K562 (cell line): ENCODE measurements around the gene ADGRF5. TPM values are rescaled to one million over a fixed set of nuclear protein-coding genes. Genes with fewer than 3 reads are reported as not detected.

Source experiments
- CBFB ChIP-seq: sonication (generic); formaldehyde crosslinking; IDR thresholded peaks from 2 replicates; pipeline ENCODE4 v1.4.0; 2020; ENCODE audit warnings: mild to moderate bottlenecking, missing genetic modification reagents
- ESRRA ChIP-seq: fragments of 450-650 bp; IDR thresholded peaks from 2 replicates; pipeline ENCODE4 v1.6.1; 2014; ENCODE audit warnings: low read depth, mild to moderate bottlenecking, moderate library complexity, borderline replicate concordance
- HEY1 ChIP-seq: fragments of 250-450 bp; sonication (Bioruptor Pico); IDR thresholded peaks from 2 replicates; pipeline ENCODE4 v1.5.0; 2020; ENCODE audit warnings: mild to moderate bottlenecking, moderate library complexity, borderline replicate concordance
- POLR3G ChIP-seq: IDR thresholded peaks from 2 replicates; pipeline ENCODE4 v1.6.1; 2011; ENCODE audit not compliant: insufficient read length, insufficient replicate concordance; ENCODE audit errors: extremely low read depth
- PRDM10 ChIP-seq: fragments of 450-650 bp; IDR thresholded peaks from 2 replicates; pipeline ENCODE4 v1.6.1; 2018; ENCODE audit not compliant: partially characterized antibody
- ZNF274 ChIP-seq: IDR thresholded peaks from 2 replicates; pipeline ENCODE4 v1.6.1; 2011; ENCODE audit warnings: low read depth, mild to moderate bottlenecking, low read length, moderate library complexity, borderline replicate concordance
- ZNF655 ChIP-seq: fragments of 250-450 bp; sonication (Bioruptor Pico); IDR thresholded peaks from 2 replicates; pipeline ENCODE4 v1.5.0; 2021
- polyA plus RNA-seq, 8 experiments: library from polyadenylated mRNA; depleted of rRNA in 4 of 8; stranded (reverse) in 5 of 8; unstranded in 3 of 8; fragments of >200 nt; fragmentation: Nextera tagmentation in 2 of 8; fragmentation: Illumina TruSeq in 1 of 8; extraction: Ambion mirVana in 2 of 8; extraction: Trizol in 1 of 8; gene quantifications; 2 replicates each; pipeline versions ENCODE4 v1.2.1 to v1.2.3, GENCODE V29; 2011 to 2014; ENCODE audit warnings: inconsistent platforms in 1 of 8, missing spikeins in 1 of 8
- total RNA-seq, 7 experiments: library from RNA; depleted of rRNA in 6 of 7; stranded (reverse); fragments of >200 nt in 6 of 7; fragmentation: Illumina TruSeq in 2 of 7; extraction: Trizol in 2 of 7; gene quantifications; 2 replicates each; pipeline versions ENCODE4 v1.2.1 to v1.2.3, GENCODE V29; 2011 to 2021; ENCODE audit warnings: low replicate concordance in 1 of 7

Gene ADGRF5
- total and polyA plus RNA-seq, 9 of the 15 experiments (the other 6 are each of a cell fraction or from before 2014, with no cell fraction given) = 0.07 TPM; not detected in 8

- TF ChIP-seq ZNF274 = no peak
- TF ChIP-seq POLR3G = no peak
- TF ChIP-seq PRDM10 = no peak
- TF ChIP-seq CBFB (CRISPR knock-in tag) = no peak
- TF ChIP-seq HEY1 (CRISPR knock-in tag) = no peak
- TF ChIP-seq ESRRA = no peak
- TF ChIP-seq ZNF655 (CRISPR knock-in tag) = no peak
Measured at GRCh38 chr6:46898006-46898405, 23.7 kb downstream of the ADGRF5 start (continued).
